CD14-positive monocyte (primary cell): ENCODE measurements around the gene UNC93B1. TPM values are rescaled to one million over a fixed set of nuclear protein-coding genes. Genes with fewer than 3 reads are reported as not detected.
A peak's percentile ranks its signal among the peaks of the same experiment; 100 is the strongest.

Source experiments
- DNase-seq, 3 donors: peaks; one replicate each; pipeline ENCODE4 v3.0.0-alpha.2; 2011 to 2022
- H2AFZ ChIP-seq: 2 replicates; pipeline ENCODE4 v1.6.0; 2012; ENCODE audit warnings: mild to moderate bottlenecking, low read depth, low read length, inconsistent platforms; ENCODE audit not compliant: insufficient read depth, poor library complexity, severe bottlenecking
- H3K27ac ChIP-seq, 2 donors: 1 replicate in 1 of 2; 2 replicates in 1 of 2; pipeline ENCODE4 v1.5.1; 2012 to 2013; ENCODE audit warnings: low read length in 2 of 2, control low read depth in 1 of 2, inconsistent platforms in 1 of 2, low read depth in 1 of 2, mild to moderate bottlenecking in 1 of 2
- H3K27me3 ChIP-seq, 2 donors: one replicate each; pipeline versions ENCODE4 v1.6.0 to v1.6.1; 2011 to 2013; ENCODE audit warnings: low read length in 2 of 2; ENCODE audit not compliant: control insufficient read depth in 2 of 2, insufficient read depth in 2 of 2
- H3K36me3 ChIP-seq, 2 donors: replicated peaks in 1 of 2; 1 replicate in 1 of 2; 2 replicates in 1 of 2; pipeline versions ENCODE4 v1.5.1 to v1.6.1; 2012 to 2013; ENCODE audit warnings: low read length in 2 of 2, control low read depth in 1 of 2, inconsistent platforms in 1 of 2, mild to moderate bottlenecking in 1 of 2; ENCODE audit not compliant: insufficient read depth in 2 of 2, control insufficient read depth in 1 of 2
- H3K4me1 ChIP-seq, 2 donors: 1 replicate in 1 of 2; 2 replicates in 1 of 2; pipeline versions ENCODE4 v1.5.1 to v1.6.1; 2012 to 2013; ENCODE audit warnings: low read length in 2 of 2, control low read depth in 1 of 2, inconsistent platforms in 1 of 2, mild to moderate bottlenecking in 1 of 2, moderate library complexity in 1 of 2; ENCODE audit not compliant: insufficient read depth in 2 of 2, control insufficient read depth in 1 of 2
- H3K4me2 ChIP-seq: replicated peaks from 2 replicates; pipeline ENCODE3; 2012; ENCODE audit warnings: low read length, moderate library complexity, mild to moderate bottlenecking; ENCODE audit not compliant: poor library complexity, severe bottlenecking; ENCODE audit errors: extremely low read depth
- H3K4me3 ChIP-seq, 3 experiments: fragments of 200-600 bp in 1 of 3; sonication (generic) in 1 of 3; replicated peaks in 1 of 3; 1 replicate in 2 of 3; 2 replicates in 1 of 3; pipeline ENCODE4 v1.5.1; 2011 to 2013; ENCODE audit warnings: low read length in 3 of 3, mild to moderate bottlenecking in 3 of 3, control low read depth in 2 of 3, low read depth in 2 of 3, inconsistent platforms in 1 of 3, moderate library complexity in 1 of 3
- H3K79me2 ChIP-seq: 2 replicates; pipeline ENCODE4 v1.6.0; 2012; ENCODE audit warnings: mild to moderate bottlenecking, control low read depth, inconsistent platforms, low read length, moderate library complexity; ENCODE audit not compliant: insufficient read depth
- H3K9ac ChIP-seq: 2 replicates; pipeline ENCODE4 v1.6.0; 2017; ENCODE audit warnings: low read length, mild to moderate bottlenecking; ENCODE audit not compliant: insufficient read depth, poor library complexity, severe bottlenecking
- H3K9me3 ChIP-seq, 2 donors: replicated peaks in 1 of 2; 1 replicate in 1 of 2; 2 replicates in 1 of 2; pipeline versions ENCODE4 v1.5.1 to v1.6.1; 2012 to 2013; ENCODE audit warnings: low read length in 2 of 2, control low read depth in 1 of 2; ENCODE audit not compliant: control insufficient read depth in 1 of 2, insufficient read depth in 1 of 2
- H4K20me1 ChIP-seq: 2 replicates; pipeline ENCODE4 v1.6.0; 2012; ENCODE audit warnings: mild to moderate bottlenecking, low read length, control low read depth, moderate library complexity; ENCODE audit not compliant: insufficient read depth
- H3K27ac Mint-ChIP-seq, 7 donors: one replicate each; pipeline ENCODE4 v1.8.0; 2020; ENCODE audit warnings: mild to moderate bottlenecking in 7 of 7, mixed read lengths in 7 of 7, moderate library complexity in 6 of 7, inconsistent platforms in 2 of 7
- H3K27me3 Mint-ChIP-seq, 3 donors: one replicate each; pipeline ENCODE4 v1.8.0; 2021 to 2022; ENCODE audit warnings: low read depth in 3 of 3, mild to moderate bottlenecking in 3 of 3, mixed read lengths in 3 of 3, moderate library complexity in 3 of 3, inconsistent platforms in 1 of 3
- H3K36me3 Mint-ChIP-seq, 2 donors: one replicate each; pipeline ENCODE4 v1.8.0; 2020; ENCODE audit warnings: mixed read lengths in 2 of 2, inconsistent platforms in 1 of 2, mild to moderate bottlenecking in 1 of 2
- H3K4me1 Mint-ChIP-seq: one replicate; pipeline ENCODE4 v1.8.0; 2020; ENCODE audit warnings: mild to moderate bottlenecking, mixed read lengths
- H3K4me3 Mint-ChIP-seq, 2 donors: one replicate each; pipeline ENCODE4 v1.8.0; 2020; ENCODE audit warnings: mild to moderate bottlenecking in 2 of 2, mixed read lengths in 2 of 2, moderate library complexity in 1 of 2
- H3K9me3 Mint-ChIP-seq, 7 donors: one replicate each; pipeline ENCODE4 v1.8.0; 2020 to 2022; ENCODE audit warnings: mixed read lengths in 7 of 7, mild to moderate bottlenecking in 6 of 7, moderate library complexity in 6 of 7, inconsistent platforms in 2 of 7
- WGBS: methylation state at CpG from one replicate; pipeline ENCODE4 v1.1.5; 2013; ENCODE audit warnings: missing lambda C conversion rate; ENCODE audit not compliant: insufficient coverage; 5-methylcytosine and 5-hydroxymethylcytosine counted together
- intact Hi-C, 2 donors: fragments of 100-400 bp; cut with micrococcal nuclease; formaldehyde crosslinking; loops; one replicate each; pipeline versions ENCODE4 v1.15.0 to v1.15.1; 2023
- polyA plus RNA-seq, 3 donors: library from polyadenylated mRNA; depleted of rRNA in 1 of 3; unstranded in 2 of 3; stranded (reverse) in 1 of 3; fragments of 300-500 nt in 2 of 3; fragments of >200 nt in 1 of 3; fragmentation: Illumina TruSeq in 2 of 3; gene quantifications; 1 replicate in 2 of 3; 2 replicates in 1 of 3; pipeline ENCODE4 v1.2.3, GENCODE V29; 2012 to 2021
- TF ChIP-seq, protein P1 (sequence below): fragments of 200-600 bp; IDR thresholded peaks from one replicate; pipeline ENCODE4 v1.8.0; 2022; ENCODE audit warnings: antibody characterized with exemption, mild to moderate bottlenecking

UNC93B1 gene
- polyA plus RNA-seq, 3 donors = 185 to 301 (median 220) TPM

DNA sequence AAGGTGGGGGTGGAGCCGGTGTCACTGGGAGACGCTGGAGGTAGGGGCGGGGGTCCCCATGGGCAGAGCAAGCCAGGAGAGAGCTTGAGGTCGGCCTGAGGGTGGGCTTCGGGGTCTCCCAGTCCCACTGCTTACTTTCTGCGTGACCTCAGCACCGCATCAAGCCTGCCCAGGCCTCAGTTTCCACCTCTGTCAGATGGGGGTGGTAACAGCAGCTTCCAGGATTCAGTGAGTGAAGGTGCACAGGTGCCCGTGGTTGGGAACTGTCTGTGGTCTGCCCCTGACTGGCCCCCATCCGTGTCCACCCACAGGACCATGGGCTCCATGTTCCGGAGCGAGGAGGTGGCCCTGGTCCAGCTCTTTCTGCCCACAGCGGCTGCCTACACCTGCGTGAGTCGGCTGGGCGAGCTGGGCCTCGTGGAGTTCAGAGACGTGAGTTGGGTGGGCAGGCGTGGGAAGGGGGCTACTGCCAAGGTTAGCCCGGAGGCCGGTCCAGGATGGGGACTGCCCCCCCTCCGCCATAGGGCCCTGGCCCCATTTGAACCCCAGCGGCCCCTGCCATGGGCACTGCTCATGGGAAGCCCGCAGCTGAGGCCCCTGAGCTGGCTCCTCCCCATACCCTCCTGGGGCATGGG is 37.2 kb upstream of the UNC93B1 start:
- intact Hi-C loops = loop anchor here in 1 of 2 donors (5.0 kb wide), 1 partner anchor 34 kb away; no protein-coding TSS in a partner anchor
- Mint-ChIP-seq H3K4me3 (peak overlapping the region; percentile 89 to 95), H3K4me1 (peaks cover 28% of the 10 kb centered on the region), H3K36me3 (peaks cover 25 to 37% of the 10 kb centered on the region in 2 donors), H3K27ac (peak overlapping the region; percentile 97 to 100 (median 98)), H3K27me3 (peaks cover 0 to 1% (median 0%) of the 10 kb centered on the region in 3 donors), H3K9me3 (peaks cover 0 to 3% (median 0%) of the 10 kb centered on the region in 7 donors)
- DNase-seq = no peak
- H3K27ac ChIP-seq = peak overlapping the region; percentile 98 to 99
- WGBS = 86% methylated on average over 20 of the region's 23 CpGs
- peak overlapping the region; percentile 92 for H3K9ac ChIP-seq
- peaks cover 85% of the 10 kb centered on the region for H3K79me2 ChIP-seq
- H3K4me2 ChIP-seq = peak overlapping the region; percentile 97
- no peak overlapping the region for H2AFZ ChIP-seq
- peaks cover 50% of the 10 kb centered on the region in 2 donors for H3K36me3 ChIP-seq
- peaks cover 41 to 59% of the 10 kb centered on the region in 2 donors for H3K4me1 ChIP-seq
- TF ChIP-seq, protein P1, sequence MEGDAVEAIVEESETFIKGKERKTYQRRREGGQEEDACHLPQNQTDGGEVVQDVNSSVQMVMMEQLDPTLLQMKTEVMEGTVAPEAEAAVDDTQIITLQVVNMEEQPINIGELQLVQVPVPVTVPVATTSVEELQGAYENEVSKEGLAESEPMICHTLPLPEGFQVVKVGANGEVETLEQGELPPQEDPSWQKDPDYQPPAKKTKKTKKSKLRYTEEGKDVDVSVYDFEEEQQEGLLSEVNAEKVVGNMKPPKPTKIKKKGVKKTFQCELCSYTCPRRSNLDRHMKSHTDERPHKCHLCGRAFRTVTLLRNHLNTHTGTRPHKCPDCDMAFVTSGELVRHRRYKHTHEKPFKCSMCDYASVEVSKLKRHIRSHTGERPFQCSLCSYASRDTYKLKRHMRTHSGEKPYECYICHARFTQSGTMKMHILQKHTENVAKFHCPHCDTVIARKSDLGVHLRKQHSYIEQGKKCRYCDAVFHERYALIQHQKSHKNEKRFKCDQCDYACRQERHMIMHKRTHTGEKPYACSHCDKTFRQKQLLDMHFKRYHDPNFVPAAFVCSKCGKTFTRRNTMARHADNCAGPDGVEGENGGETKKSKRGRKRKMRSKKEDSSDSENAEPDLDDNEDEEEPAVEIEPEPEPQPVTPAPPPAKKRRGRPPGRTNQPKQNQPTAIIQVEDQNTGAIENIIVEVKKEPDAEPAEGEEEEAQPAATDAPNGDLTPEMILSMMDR = no peak
- no peaks in the 10 kb centered on the region for H3K9me3 ChIP-seq
- peaks cover 69% of the 10 kb centered on the region for H4K20me1 ChIP-seq
- peak overlapping the region; percentile 84 to 96 (median 91) for H3K4me3 ChIP-seq
- H3K27me3 ChIP-seq = no peaks in the 10 kb centered on the region

DNA sequence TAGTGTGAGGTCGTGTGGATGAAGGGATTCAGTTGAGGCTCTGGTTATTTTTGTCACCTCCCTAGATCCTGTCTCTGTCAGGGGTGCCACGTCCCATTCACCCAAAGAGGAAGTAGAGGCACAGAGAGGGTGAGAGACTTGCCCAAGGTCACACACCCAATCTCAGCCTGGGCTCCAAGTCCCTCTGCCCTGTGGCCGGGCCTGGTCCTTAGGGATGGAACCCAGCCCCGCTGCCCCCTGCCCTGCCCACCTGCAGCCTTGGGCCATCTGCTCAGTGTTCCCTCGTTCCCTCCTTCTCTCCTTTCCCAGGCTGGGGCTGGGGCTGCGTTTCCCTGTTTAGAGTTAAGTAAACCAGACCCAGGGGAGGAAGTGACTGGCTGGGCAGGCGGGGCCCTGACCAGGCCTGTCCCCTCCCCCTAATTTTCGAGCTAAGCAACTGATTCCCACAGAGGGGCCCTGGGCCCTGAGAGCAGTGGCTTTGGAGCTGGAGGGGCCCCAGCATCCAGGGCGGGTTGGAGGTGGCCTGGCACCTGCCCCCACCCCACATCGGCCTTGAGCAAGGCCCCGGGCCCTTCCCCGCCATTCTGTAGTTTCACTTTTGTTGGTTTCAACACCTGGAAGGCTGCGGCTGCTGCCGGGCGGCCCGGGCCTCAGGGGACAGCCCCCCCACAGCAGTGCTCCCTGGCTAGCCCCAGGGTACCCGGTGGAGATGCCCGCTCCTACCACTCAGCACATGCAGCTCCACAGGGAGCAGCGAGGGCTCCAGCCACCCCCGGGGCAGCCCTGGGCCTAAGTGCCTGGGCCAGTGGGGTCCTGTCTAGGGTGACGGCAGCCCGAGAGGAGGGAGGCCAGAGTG is 36.4 kb upstream of the UNC93B1 start:
- Mint-ChIP-seq H3K9me3 (peaks cover 0 to 3% (median 0%) of the 10 kb centered on the region in 7 donors), H3K36me3 (peaks cover 19 to 35% of the 10 kb centered on the region in 2 donors), H3K27ac (peak overlapping the region; percentile 97 to 100 (median 98)), H3K4me3 (peak overlapping the region; percentile 89 to 95), H3K4me1 (peaks cover 36% of the 10 kb centered on the region), H3K27me3 (peaks cover 0 to 3% (median 0%) of the 10 kb centered on the region in 3 donors)
- Histone ChIP-seq H3K27me3 (no peaks in the 10 kb centered on the region), H3K4me1 (peaks cover 48 to 66% of the 10 kb centered on the region in 2 donors), H3K36me3 (peaks cover 43% of the 10 kb centered on the region in 2 donors), H3K4me3 (peak overlapping the region; percentile 84 to 96 (median 91)), H3K9ac (peak overlapping the region; percentile 92), H4K20me1 (peaks cover 62% of the 10 kb centered on the region), H3K9me3 (no peaks in the 10 kb centered on the region), H2AFZ (peak overlapping the region; percentile 51), H3K4me2 (peak overlapping the region; percentile 97), H3K27ac (peak overlapping the region; percentile 98 to 99), H3K79me2 (peaks cover 83% of the 10 kb centered on the region)
- intact Hi-C loops = loop anchor here in 1 of 2 donors (5.0 kb wide), 1 partner anchor 33 kb away; no protein-coding TSS in a partner anchor
- WGBS = under 1% methylated on average over 17 of the region's 22 CpGs
- peak; percentile 74 to 78 (median 75) for DNase-seq
- TF ChIP-seq, protein P1 = no peak
